Smooth muscle cell (in vitro differentiated cells): ENCODE measurements around the gene COBL. TPM values are rescaled to one million over a fixed set of nuclear protein-coding genes. Genes with fewer than 3 reads are reported as not detected.

Source experiments
- DNase-seq: peaks from one replicate; lab custom pipeline; 2025; ENCODE audit not compliant: unreplicated experiment; lab: John Stamatoyannopoulos, UW
- H2AFZ ChIP-seq: fragments of 200-600 bp; sonication (generic); 2 replicates; pipeline ENCODE4 v1.6.0; 2016; ENCODE audit warnings: antibody characterized with exemption, low read depth, mild to moderate bottlenecking
- H3F3A ChIP-seq: fragments of 200-600 bp; sonication (generic); 2 replicates; pipeline ENCODE4 v1.6.0; 2017; ENCODE audit warnings: antibody characterized with exemption, low read depth
- H3K27ac ChIP-seq: fragments of 200-600 bp; sonication (generic); 2 replicates; pipeline ENCODE4 v1.5.1; 2016; ENCODE audit warnings: low read depth, mild to moderate bottlenecking
- H3K27me3 ChIP-seq: fragments of 200-600 bp; sonication (generic); 2 replicates; pipeline ENCODE4 v1.6.1; 2016; ENCODE audit warnings: low read depth, mild to moderate bottlenecking
- H3K36me3 ChIP-seq: fragments of 200-600 bp; sonication (generic); 2 replicates; pipeline ENCODE4 v1.5.1; 2016; ENCODE audit warnings: low read depth
- H3K4me1 ChIP-seq: fragments of 200-600 bp; sonication (generic); 2 replicates; pipeline ENCODE4 v1.5.1; 2016; ENCODE audit warnings: low read depth
- H3K4me2 ChIP-seq: fragments of 200-600 bp; sonication (generic); 2 replicates; pipeline ENCODE4 v1.6.0; 2016; ENCODE audit warnings: mild to moderate bottlenecking
- H3K4me3 ChIP-seq: fragments of 200-600 bp; sonication (generic); 2 replicates; pipeline ENCODE4 v1.5.1; 2016; ENCODE audit warnings: mild to moderate bottlenecking
- H3K79me2 ChIP-seq: fragments of 200-600 bp; sonication (generic); 2 replicates; pipeline ENCODE4 v1.6.0; 2016; ENCODE audit warnings: low read depth, mild to moderate bottlenecking
- H3K9ac ChIP-seq: fragments of 200-600 bp; sonication (generic); 2 replicates; pipeline ENCODE4 v1.6.0; 2016; ENCODE audit warnings: low read depth
- H3K9me3 ChIP-seq: fragments of 200-600 bp; sonication (generic); replicated peaks from 2 replicates; pipeline ENCODE4 v1.5.1; 2016; ENCODE audit warnings: low read depth
- H4K20me1 ChIP-seq: fragments of 200-600 bp; sonication (generic); 2 replicates; pipeline ENCODE4 v1.6.0; 2016; ENCODE audit warnings: low read depth
- WGBS: methylation state at CpG from one replicate; pipeline ENCODE4 v1.1.7; 2016; ENCODE audit warnings: low lambda C conversion rate; 5-methylcytosine and 5-hydroxymethylcytosine counted together
- polyA plus RNA-seq: library from polyadenylated mRNA; unstranded; fragments of >200 nt; fragmentation: Nextera tagmentation; extraction: Ambion mirVana; gene quantifications from 2 replicates; pipeline ENCODE4 v1.2.1, GENCODE V29; 2016
- total RNA-seq: library from RNA; depleted of rRNA; stranded (reverse); fragments of >200 nt; gene quantifications from 2 replicates; pipeline ENCODE4 v1.2.3, GENCODE V29; 2014
- TF ChIP-seq, protein P1 (sequence below): fragments of 200-600 bp; sonication (generic); IDR thresholded peaks from 2 replicates; pipeline ENCODE4 v1.5.1; 2017; ENCODE audit warnings: borderline replicate concordance, mild to moderate bottlenecking, antibody characterized with exemption; ENCODE audit not compliant: insufficient read depth, poor library complexity, severe bottlenecking

COBL gene
- total and polyA plus RNA-seq, 2 experiments from 2014 or later: 0.47 to 2.8 TPM

DNA sequence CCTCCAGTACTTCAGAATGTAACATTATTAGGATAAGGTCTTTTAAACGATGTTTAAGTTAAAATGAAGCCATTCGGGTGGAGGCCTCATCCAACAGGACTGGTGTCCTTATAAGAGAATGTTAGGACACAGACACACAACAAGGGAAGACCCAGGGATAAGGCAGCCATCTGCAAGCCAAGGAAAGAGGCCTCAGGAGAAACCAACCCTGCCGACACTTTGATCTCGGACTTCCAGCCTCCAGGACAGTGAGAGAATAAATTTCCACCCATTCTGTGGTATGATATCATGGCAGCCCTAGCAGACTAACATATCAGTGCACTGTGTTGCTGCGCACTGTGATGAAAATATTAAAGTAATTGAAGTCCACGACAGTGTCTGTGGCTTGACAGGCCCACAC is 250.8 kb downstream of the COBL start:
- no peak overlapping the region for H2AFZ ChIP-seq
- WGBS: 95% methylated on average over 6 of the region's 6 CpGs
- TF ChIP-seq, protein P1, sequence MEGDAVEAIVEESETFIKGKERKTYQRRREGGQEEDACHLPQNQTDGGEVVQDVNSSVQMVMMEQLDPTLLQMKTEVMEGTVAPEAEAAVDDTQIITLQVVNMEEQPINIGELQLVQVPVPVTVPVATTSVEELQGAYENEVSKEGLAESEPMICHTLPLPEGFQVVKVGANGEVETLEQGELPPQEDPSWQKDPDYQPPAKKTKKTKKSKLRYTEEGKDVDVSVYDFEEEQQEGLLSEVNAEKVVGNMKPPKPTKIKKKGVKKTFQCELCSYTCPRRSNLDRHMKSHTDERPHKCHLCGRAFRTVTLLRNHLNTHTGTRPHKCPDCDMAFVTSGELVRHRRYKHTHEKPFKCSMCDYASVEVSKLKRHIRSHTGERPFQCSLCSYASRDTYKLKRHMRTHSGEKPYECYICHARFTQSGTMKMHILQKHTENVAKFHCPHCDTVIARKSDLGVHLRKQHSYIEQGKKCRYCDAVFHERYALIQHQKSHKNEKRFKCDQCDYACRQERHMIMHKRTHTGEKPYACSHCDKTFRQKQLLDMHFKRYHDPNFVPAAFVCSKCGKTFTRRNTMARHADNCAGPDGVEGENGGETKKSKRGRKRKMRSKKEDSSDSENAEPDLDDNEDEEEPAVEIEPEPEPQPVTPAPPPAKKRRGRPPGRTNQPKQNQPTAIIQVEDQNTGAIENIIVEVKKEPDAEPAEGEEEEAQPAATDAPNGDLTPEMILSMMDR: no peak
- H4K20me1 ChIP-seq: no peaks in the 10 kb centered on the region
- H3K4me1 ChIP-seq: no peaks in the 10 kb centered on the region
- no peaks in the 10 kb centered on the region for H3F3A ChIP-seq
- no peak overlapping the region for H3K4me2 ChIP-seq
- H3K9ac ChIP-seq: no peak overlapping the region
- DNase-seq: no peak
- no peaks in the 10 kb centered on the region for H3K9me3 ChIP-seq
- no peaks in the 10 kb centered on the region for H3K27me3 ChIP-seq
- H3K36me3 ChIP-seq: no peaks in the 10 kb centered on the region
- no peak overlapping the region for H3K27ac ChIP-seq
- H3K79me2 ChIP-seq: no peaks in the 10 kb centered on the region
- H3K4me3 ChIP-seq: no peak overlapping the region

DNA sequence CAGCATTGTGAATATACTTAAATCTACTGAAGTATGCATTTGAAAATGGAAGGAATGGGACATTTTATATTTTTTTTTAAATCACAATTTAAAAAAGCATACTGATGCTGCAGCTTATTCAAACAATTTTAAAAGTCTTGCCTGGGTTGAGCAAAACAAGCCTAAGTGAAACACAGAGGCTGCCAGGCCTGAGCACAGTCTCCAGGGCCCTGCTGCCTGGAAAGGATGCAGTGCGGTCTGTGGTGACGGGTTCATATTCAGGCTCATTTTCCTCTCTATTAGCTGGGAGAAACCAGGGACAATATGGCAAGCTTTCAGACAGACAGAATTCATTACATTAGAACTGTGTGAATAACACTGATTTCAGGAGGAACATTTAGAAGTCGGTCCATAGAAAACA is 251.9 kb downstream of the COBL start:
- no peaks in the 10 kb centered on the region for H3K9me3 ChIP-seq
- H2AFZ ChIP-seq: no peak overlapping the region
- H3F3A ChIP-seq: no peaks in the 10 kb centered on the region
- H3K4me2 ChIP-seq: no peak overlapping the region
- DNase-seq: no peak
- no peak overlapping the region for H3K27ac ChIP-seq
- no peaks in the 10 kb centered on the region for H4K20me1 ChIP-seq
- no peak overlapping the region for H3K9ac ChIP-seq
- H3K79me2 ChIP-seq: no peaks in the 10 kb centered on the region
- 97% methylated on average over 3 of the region's 3 CpGs for WGBS
- H3K27me3 ChIP-seq: no peaks in the 10 kb centered on the region
- TF ChIP-seq, protein P1: no peak
- no peak overlapping the region for H3K4me3 ChIP-seq
- no peaks in the 10 kb centered on the region for H3K4me1 ChIP-seq
- no peaks in the 10 kb centered on the region for H3K36me3 ChIP-seq

DNA sequence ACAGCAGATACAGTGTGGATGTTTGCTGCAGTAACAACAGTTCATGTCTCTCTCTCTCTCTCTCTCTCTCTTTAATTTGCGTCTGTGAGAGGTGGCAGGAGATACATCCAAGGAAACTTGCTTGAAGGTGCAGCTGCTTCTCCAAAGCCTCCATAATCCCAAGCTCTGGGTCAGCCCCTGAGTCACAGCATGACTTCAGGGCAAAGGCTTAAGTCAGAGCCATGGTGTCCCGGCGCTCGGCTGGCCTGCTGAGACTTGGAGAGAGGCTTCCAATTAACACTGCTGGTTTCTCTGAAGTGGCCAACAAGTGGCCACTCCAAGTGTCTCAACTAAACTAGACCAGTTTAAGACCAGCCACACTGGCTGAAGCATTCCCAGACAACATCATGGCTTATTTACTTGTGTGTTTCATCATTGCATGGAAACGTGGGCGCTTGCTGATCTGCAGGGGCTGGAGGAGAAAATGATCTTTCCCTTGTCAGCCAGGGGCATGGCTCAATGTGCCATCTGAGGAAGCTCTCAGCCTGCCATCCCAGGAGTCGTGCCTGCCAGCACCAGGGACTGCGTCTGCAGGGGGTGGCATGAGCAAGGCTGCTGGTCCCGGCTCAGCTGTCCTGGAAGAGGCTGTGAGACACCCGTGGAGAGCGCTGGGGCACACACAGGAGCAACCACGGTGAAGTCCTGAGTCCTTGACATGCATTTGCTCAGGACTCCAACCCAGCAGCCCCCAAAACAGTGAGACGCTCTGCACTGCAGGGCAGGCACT is 254.2 kb downstream of the COBL start:
- no peaks in the 10 kb centered on the region for H3K4me1 ChIP-seq
- H3F3A ChIP-seq: no peaks in the 10 kb centered on the region
- DNase-seq: no peak
- H4K20me1 ChIP-seq: no peaks in the 10 kb centered on the region
- no peaks in the 10 kb centered on the region for H3K36me3 ChIP-seq
- H3K27me3 ChIP-seq: no peaks in the 10 kb centered on the region
- no peak overlapping the region for H3K27ac ChIP-seq
- H2AFZ ChIP-seq: no peak overlapping the region
- H3K79me2 ChIP-seq: no peaks in the 10 kb centered on the region
- no peak overlapping the region for H3K4me2 ChIP-seq
- no peaks in the 10 kb centered on the region for H3K9me3 ChIP-seq
- H3K4me3 ChIP-seq: no peak overlapping the region
- TF ChIP-seq, protein P1: no peak
- WGBS: 75% methylated on average over 13 of the region's 13 CpGs
- no peak overlapping the region for H3K9ac ChIP-seq

DNA sequence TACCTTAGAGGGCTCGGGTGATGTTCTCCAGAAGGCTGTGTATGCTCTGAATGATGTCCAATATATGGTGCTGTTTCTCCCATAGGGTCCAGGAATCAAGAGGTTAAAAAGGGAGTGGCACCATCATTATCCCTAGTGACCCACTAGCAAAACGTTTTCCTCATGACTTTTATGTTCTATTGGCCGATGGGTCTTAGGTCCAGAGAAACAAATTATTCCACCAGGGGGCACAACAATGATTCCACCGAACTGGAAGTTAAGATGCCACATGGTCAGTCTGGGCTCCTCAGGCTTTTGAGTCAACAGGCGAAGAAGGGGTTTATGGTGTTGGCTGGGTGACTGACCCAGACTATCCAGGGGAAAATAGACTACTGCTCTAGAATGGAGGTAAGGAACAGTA is 256.1 kb downstream of the COBL start:
- Histone ChIP-seq H3K27me3 (no peaks in the 10 kb centered on the region), H3F3A (no peaks in the 10 kb centered on the region), H3K9me3 (no peaks in the 10 kb centered on the region), H3K79me2 (no peaks in the 10 kb centered on the region), H2AFZ (no peak overlapping the region), H3K4me3 (no peak overlapping the region), H4K20me1 (no peaks in the 10 kb centered on the region), H3K4me2 (no peak overlapping the region), H3K27ac (no peak overlapping the region), H3K4me1 (no peaks in the 10 kb centered on the region), H3K36me3 (no peaks in the 10 kb centered on the region), H3K9ac (no peak overlapping the region)
- WGBS: 76% methylated on average over 5 of the region's 5 CpGs
- DNase-seq: no peak
- TF ChIP-seq, protein P1: peak; percentile 4
